Effector memory CD4-positive, alpha-beta T cell (primary cell): ENCODE results near the gene ABCA2.
"Not testable (repeated sequence)": the region's sequence is repeated elsewhere in the genome, so short reads cannot be mapped to it uniquely, and the experiment has no call there.

Experiments
- DNase-seq, 3 donors: peaks; one replicate each; pipeline ENCODE4 v3.0.0-alpha.2; 2020
- H3K27ac ChIP-seq: 2 replicates; pipeline ENCODE4 v1.7.0; 2013; ENCODE audit warnings: mild to moderate bottlenecking, low read length, moderate library complexity; ENCODE audit not compliant: insufficient read depth, poor library complexity, severe bottlenecking
- H3K27me3 ChIP-seq: replicated peaks from 2 replicates; pipeline ENCODE4 v1.7.0; 2013; ENCODE audit warnings: mild to moderate bottlenecking, low read length; ENCODE audit not compliant: insufficient read depth, control insufficient read depth, poor library complexity, severe bottlenecking
- H3K36me3 ChIP-seq: 2 replicates; pipeline ENCODE4 v1.7.0; 2013; ENCODE audit warnings: mild to moderate bottlenecking, low read length, moderate library complexity; ENCODE audit not compliant: control insufficient read depth, insufficient read depth
- H3K4me1 ChIP-seq: 2 replicates; pipeline ENCODE4 v1.7.0; 2013; ENCODE audit warnings: low read length, mild to moderate bottlenecking; ENCODE audit not compliant: control insufficient read depth, insufficient read depth, poor library complexity, severe bottlenecking
- H3K4me3 ChIP-seq: 2 replicates; pipeline ENCODE4 v1.7.0; 2013; ENCODE audit warnings: low read length, low read depth, mild to moderate bottlenecking; ENCODE audit not compliant: insufficient read depth, poor library complexity, severe bottlenecking
- H3K9me3 ChIP-seq: 2 replicates; pipeline ENCODE4 v1.7.0; 2013; ENCODE audit warnings: mild to moderate bottlenecking, low read length, moderate library complexity; ENCODE audit not compliant: control insufficient read depth

Gene ABCA2

GRCh38 chr9:137062798-137063197 is 34.8 kb upstream of the ABCA2 start:
- not testable (repeated sequence) for H3K27ac ChIP-seq, H3K4me1 ChIP-seq, H3K4me3 ChIP-seq, H3K36me3 ChIP-seq, H3K9me3 ChIP-seq, H3K27me3 ChIP-seq, DNase-seq

- Histone ChIP-seq H3K4me1 (no peaks in the 10 kb centered on the region), H3K9me3 (no peaks in the 10 kb centered on the region), H3K4me3 (no peak overlapping the region), H3K27me3 (no peaks in the 10 kb centered on the region), H3K36me3 (no peaks in the 10 kb centered on the region), H3K27ac (no peak overlapping the region)
- no peak for DNase-seq
These were observed 34.3 kb upstream of the ABCA2 start for GRCh38 chr9:137062384-137062783.

GRCh38 chr9:137058521-137059234 is 30.6 kb upstream of the ABCA2 start:
- H3K4me1 ChIP-seq, result peaks cover under 1% of the 10 kb centered on the region
- no peak overlapping the region for H3K27ac ChIP-seq
- no peak for DNase-seq
- H3K36me3 ChIP-seq, result no peaks in the 10 kb centered on the region
- H3K27me3 ChIP-seq, result no peaks in the 10 kb centered on the region
- no peaks in the 10 kb centered on the region for H3K9me3 ChIP-seq
- no peak overlapping the region for H3K4me3 ChIP-seq

GRCh38 chr9:137057545-137057944 is 29.5 kb upstream of the ABCA2 start:
- Histone ChIP-seq H3K4me3 (no peak overlapping the region), H3K4me1 (peaks cover 10% of the 10 kb centered on the region), H3K27me3 (no peaks in the 10 kb centered on the region), H3K9me3 (no peaks in the 10 kb centered on the region), H3K27ac (no peak overlapping the region), H3K36me3 (no peaks in the 10 kb centered on the region)
- no peak for DNase-seq

- no peaks in the 10 kb centered on the region for H3K9me3 ChIP-seq
- H3K27me3 ChIP-seq, result peaks cover 6% of the 10 kb centered on the region
- no peak for DNase-seq
- no peaks in the 10 kb centered on the region for H3K36me3 ChIP-seq
- peaks cover 10% of the 10 kb centered on the region for H3K4me1 ChIP-seq
- H3K4me3 ChIP-seq, result no peak overlapping the region
- H3K27ac ChIP-seq, result no peak overlapping the region
These were observed 28.8 kb upstream of the ABCA2 start for GRCh38 chr9:137056739-137057415.

- no peak overlapping the region for H3K27ac ChIP-seq
- H3K4me1 ChIP-seq, result peaks cover 10% of the 10 kb centered on the region
- DNase-seq, result no peak
- no peaks in the 10 kb centered on the region for H3K36me3 ChIP-seq
- no peaks in the 10 kb centered on the region for H3K9me3 ChIP-seq
- H3K4me3 ChIP-seq, result no peak overlapping the region
- H3K27me3 ChIP-seq, result peaks cover 11% of the 10 kb centered on the region
These were observed 27.6 kb upstream of the ABCA2 start for GRCh38 chr9:137055385-137056364.

- Histone ChIP-seq H3K36me3 (no peaks in the 10 kb centered on the region), H3K4me3 (no peak overlapping the region), H3K27me3 (peaks cover 15% of the 10 kb centered on the region), H3K27ac (no peak overlapping the region), H3K9me3 (no peaks in the 10 kb centered on the region), H3K4me1 (peaks cover 10% of the 10 kb centered on the region)
- DNase-seq, result no peak
These were observed 26.9 kb upstream of the ABCA2 start for GRCh38 chr9:137054932-137055384.

GRCh38 chr9:137053944-137054931 is 26.2 kb upstream of the ABCA2 start, which contains the start of gene ENTPD2:
TSS of gene ENTPD2 (minus strand) at chr9:137054061. CDS start at chr9:137053997, 64 bp downstream.
- no peaks in the 10 kb centered on the region for H3K36me3 ChIP-seq
- peaks cover 10% of the 10 kb centered on the region for H3K4me1 ChIP-seq
- H3K4me3 ChIP-seq, result peak within 1 kb of the TSS; percentile 37
- peak; percentile 28 to 48 (median 38) for DNase-seq
- H3K9me3 ChIP-seq, result no peaks in the 10 kb centered on the region
- peaks cover 23% of the 10 kb centered on the region for H3K27me3 ChIP-seq
- H3K27ac ChIP-seq, result no peak within 1 kb of the TSS
